Panc1 (cell line): ENCODE results near the gene PSG1. TPM values are rescaled to one million over a fixed set of nuclear protein-coding genes. Genes with fewer than 3 reads are reported as not detected.
"Not testable (repeated sequence)": the region's sequence is repeated elsewhere in the genome, so short reads cannot be mapped to it uniquely, and the experiment has no call there.

Source experiments
- ATAC-seq: fragments of 200-7000 bp; cut with Tn5 transposase; 2 replicates; pipeline ENCODE4 v1.9.1; 2020; ENCODE audit warnings: mild to moderate bottlenecking, moderate library complexity
- BruUV-seq: library from RNA; stranded (reverse); fragments of 400-500 nt; replicated peaks from 2 replicates; lab custom pipeline; 2021; lab: Mats Ljungman, UMichigan
- CTCF ChIA-PET: fragments of 300-600 bp; sonication (Branson Sonifier 250); formaldehyde crosslinking; loops from one replicate; lab custom pipeline; 2022; ENCODE audit warnings: antibody characterized with exemption; lab: Charles Lee
- POLR2A ChIA-PET: fragments of 300-600 bp; sonication (Branson Sonifier 250); formaldehyde crosslinking; loops from one replicate; lab custom pipeline; 2022; ENCODE audit warnings: antibody characterized with exemption; lab: Charles Lee
- DNase-seq: peaks from one replicate; pipeline ENCODE4 v3.0.0-alpha.2; 2010; ENCODE audit warnings: low read depth, low spot score
- H3K27ac ChIP-seq: 2 replicates; pipeline ENCODE4 v1.5.1; 2011; ENCODE audit warnings: mild to moderate bottlenecking, low read length, inconsistent platforms
- H3K27me3 ChIP-seq: fragments of 200-500 bp; sonication (Bioruptor generic); 2 replicates; pipeline ENCODE4 v1.6.0; 2014; ENCODE audit warnings: low read length, inconsistent platforms; ENCODE audit not compliant: control insufficient read depth, insufficient read depth
- H3K36me3 ChIP-seq: fragments of 200-500 bp; sonication (Bioruptor generic); 2 replicates; pipeline ENCODE4 v1.5.1; 2014; ENCODE audit warnings: inconsistent platforms, mild to moderate bottlenecking, low read length, moderate library complexity; ENCODE audit not compliant: control insufficient read depth, insufficient read depth
- H3K4me1 ChIP-seq: 2 replicates; pipeline ENCODE4 v1.5.1; 2011; ENCODE audit warnings: inconsistent platforms, mild to moderate bottlenecking, low read length, moderate library complexity; ENCODE audit not compliant: control insufficient read depth, insufficient read depth
- H3K4me3 ChIP-seq, 2 experiments: 2 replicates each; pipeline ENCODE4 v1.5.1; 2011 to 2012; ENCODE audit warnings: low read depth in 2 of 2, low read length in 2 of 2, mild to moderate bottlenecking in 2 of 2, inconsistent platforms in 1 of 2, moderate library complexity in 1 of 2
- H3K9me3 ChIP-seq: fragments of 200-500 bp; sonication (Bioruptor generic); 2 replicates; pipeline ENCODE4 v1.5.1; 2014; ENCODE audit warnings: low read depth, mild to moderate bottlenecking, inconsistent platforms, low read length, moderate library complexity; ENCODE audit not compliant: control insufficient read depth, insufficient read depth
- SIN3A ChIP-seq: IDR thresholded peaks from 2 replicates; pipeline ENCODE4 v1.6.1; 2012; ENCODE audit warnings: low read depth, mild to moderate bottlenecking, low read length, moderate library complexity, borderline replicate concordance; ENCODE audit not compliant: insufficient read depth
- in situ Hi-C: cut with HindIII; loops from 2 replicates; pipeline ENCODE4 v1.10.0; 2016; ENCODE audit warnings: low sequenced_read_pairs, low pct_unique_long_range_greater_than_20kb
- intact Hi-C: fragments of 100-400 bp; cut with micrococcal nuclease; formaldehyde crosslinking; loops from one replicate; pipeline ENCODE4 v1.10.0; 2022; ENCODE audit not compliant: unreplicated experiment
- total RNA-seq: library from RNA; stranded (reverse); gene quantifications from one replicate; pipeline ENCODE4 v1.2.1, GENCODE V29; 2021; ENCODE audit not compliant: unreplicated experiment

PSG1 gene
- total RNA-seq, 1 experiment from 2014 or later, result not detected

GRCh38 chr19:42832023-42832680 lies 47.4 kb downstream of the PSG1 start:
- CTCF ChIA-PET, ATAC-seq, DNase-seq, in situ Hi-C loops, BruUV-seq, H3K27ac ChIP-seq, H3K4me3 ChIP-seq, H3K9me3 ChIP-seq, H3K36me3 ChIP-seq, H3K27me3 ChIP-seq, POLR2A ChIA-PET, H3K4me1 ChIP-seq, intact Hi-C loops: not testable (repeated sequence)

DNA sequence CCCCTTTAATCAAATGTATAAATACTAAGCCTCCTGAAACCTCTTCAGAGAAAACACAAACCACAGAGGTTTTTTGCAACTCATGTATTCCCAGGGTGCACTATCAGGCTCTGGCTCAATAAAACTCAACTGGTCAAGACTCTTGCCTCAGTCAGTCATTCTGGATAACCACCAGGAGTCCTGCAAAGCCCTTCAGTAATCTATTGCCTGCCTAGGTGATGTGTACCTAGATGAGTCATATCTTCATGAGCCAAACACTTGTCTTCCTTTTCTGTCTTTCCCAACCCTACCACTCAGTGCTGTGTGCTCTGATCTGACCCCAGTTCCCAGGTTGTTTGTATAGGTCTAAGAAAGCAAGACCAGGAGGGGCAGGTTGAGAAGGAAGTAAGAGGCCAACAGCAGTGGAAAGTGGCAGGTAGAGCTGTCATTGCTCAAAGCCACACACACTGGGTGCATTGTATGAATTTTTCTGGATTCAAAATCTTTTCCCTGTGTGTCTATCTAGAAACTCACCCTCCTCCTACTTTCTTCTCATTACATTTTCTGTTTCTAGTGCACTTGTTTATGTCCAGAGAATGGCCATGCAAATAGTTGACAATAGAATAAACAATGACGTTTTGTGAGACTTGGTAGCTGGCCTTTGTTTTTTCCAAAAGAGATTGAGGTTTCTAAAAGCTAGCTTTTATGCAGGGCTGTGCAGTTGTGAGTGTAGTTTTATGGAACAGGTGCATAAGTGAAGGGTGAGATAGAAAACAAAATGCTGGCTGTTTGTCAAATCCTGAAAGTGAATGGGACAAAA lies 48.1 kb downstream of the PSG1 start:
- Histone ChIP-seq H3K27ac (no peak overlapping the region), H3K4me1 (no peaks in the 10 kb centered on the region), H3K4me3 (no peak overlapping the region), H3K36me3 (no peaks in the 10 kb centered on the region), H3K9me3 (no peaks in the 10 kb centered on the region), H3K27me3 (no peaks in the 10 kb centered on the region)
- DNase-seq (no peak), ATAC-seq (no peak)
- in situ Hi-C loops (no loop called here), intact Hi-C loops (no loop called here)
- ChIA-PET CTCF (no interaction called here), POLR2A (no interaction called here)
- BruUV-seq, result no TSS peak
- no peak for TF ChIP-seq SIN3A

- POLR2A ChIA-PET, H3K36me3 ChIP-seq, H3K9me3 ChIP-seq, H3K27me3 ChIP-seq, H3K4me3 ChIP-seq, CTCF ChIA-PET, BruUV-seq, H3K4me1 ChIP-seq, ATAC-seq, H3K27ac ChIP-seq, in situ Hi-C loops, intact Hi-C loops: not testable (repeated sequence)
- DNase-seq, result peak; percentile 33
Observed at GRCh38 chr19:42821306-42821977, 58.1 kb downstream of the PSG1 start.

- DNase-seq, intact Hi-C loops, POLR2A ChIA-PET, H3K27me3 ChIP-seq, H3K9me3 ChIP-seq, H3K27ac ChIP-seq, BruUV-seq, ATAC-seq, H3K36me3 ChIP-seq, H3K4me1 ChIP-seq, H3K4me3 ChIP-seq, CTCF ChIA-PET, in situ Hi-C loops: not testable (repeated sequence)
Observed at GRCh38 chr19:42819960-42820650, 59.4 kb downstream of the PSG1 start.
